ENCODE measurements around the gene KRTAP2-4.
"Not testable (repeated sequence)": the region's sequence is repeated elsewhere in the genome, so short reads cannot be mapped to it uniquely, and the experiment has no call there.

KRTAP2-4 gene

GRCh38 chr17:41034346-41034935 lies 31.2 kb downstream of the KRTAP2-4 start, which contains the start of gene KRTAP1-3:
KRTAP1-3 (minus strand) TSS chr17:41034874; CDS start chr17:41034821, 53 bp downstream.
- DNase-seq = not testable (repeated sequence)

DNA sequence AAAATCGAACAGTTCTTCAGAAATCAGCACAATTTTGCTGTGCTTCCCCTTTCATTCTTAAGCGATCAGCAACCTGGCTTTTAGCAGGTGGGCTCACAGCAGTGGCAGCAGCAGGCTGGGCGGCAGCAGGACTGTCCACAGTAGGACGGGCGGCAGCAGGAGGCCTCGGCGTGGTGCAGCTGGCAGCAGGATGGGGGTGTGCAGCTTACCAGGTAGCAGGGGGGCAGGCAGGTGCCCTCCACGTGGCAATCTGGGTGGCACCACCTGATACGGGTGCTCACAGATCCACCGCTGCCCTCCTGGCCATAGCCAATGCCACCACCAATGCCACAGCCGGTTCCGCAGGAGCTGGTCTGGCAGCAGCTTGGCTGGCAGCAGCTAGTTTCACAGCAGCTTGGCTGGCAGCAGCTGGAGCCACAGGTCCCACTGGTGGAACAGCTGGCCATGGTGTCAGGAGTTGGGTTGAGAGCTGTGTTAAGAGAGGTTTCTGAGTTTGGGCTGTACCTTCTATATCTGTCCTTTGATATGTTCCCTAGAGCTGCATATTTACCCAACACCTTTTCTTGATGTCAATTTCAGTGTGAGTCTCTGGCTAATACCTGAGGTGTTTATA lies 35.9 kb downstream of the KRTAP2-4 start, which contains the start of gene KRTAP1-4:
Gene KRTAP1-4, minus strand, starts transcription at position 563 of the 613 bp plus-strand sequence. Its CDS starts 117 bp downstream, at position 446.
- DNase-seq = no peak

GRCh38 chr17:41026715-41027471 lies 38.8 kb downstream of the KRTAP2-4 start, which contains the start of gene KRTAP1-5:
KRTAP1-5 (minus strand) TSS chr17:41027208; CDS start chr17:41027155, 53 bp downstream.
- DNase-seq = peak; percentile 90

- DNase-seq = no peak
Observed at GRCh38 chr17:41024697-41025096, 41.0 kb downstream of the KRTAP2-4 start.

DNA sequence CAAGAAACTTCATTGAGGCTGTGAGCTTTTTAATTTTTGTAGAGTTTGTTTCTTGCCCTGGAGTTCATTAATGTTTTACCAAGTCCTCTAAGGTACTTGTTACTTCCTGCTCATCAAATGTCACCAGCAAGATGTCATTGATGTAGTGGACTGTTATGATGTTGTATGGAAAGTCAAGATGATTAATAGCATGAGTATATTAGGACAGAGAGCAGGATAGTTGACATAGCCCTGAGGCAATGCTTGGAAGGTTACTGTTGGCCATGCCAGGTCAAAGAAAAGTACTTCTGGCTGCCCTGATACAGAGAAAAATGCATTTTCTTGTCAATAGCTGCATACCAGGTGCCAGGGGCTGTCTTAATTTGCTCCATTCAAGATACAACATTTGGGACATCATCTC lies 45.3 kb downstream of the KRTAP2-4 start:
- peak; percentile 32 for DNase-seq

DNA sequence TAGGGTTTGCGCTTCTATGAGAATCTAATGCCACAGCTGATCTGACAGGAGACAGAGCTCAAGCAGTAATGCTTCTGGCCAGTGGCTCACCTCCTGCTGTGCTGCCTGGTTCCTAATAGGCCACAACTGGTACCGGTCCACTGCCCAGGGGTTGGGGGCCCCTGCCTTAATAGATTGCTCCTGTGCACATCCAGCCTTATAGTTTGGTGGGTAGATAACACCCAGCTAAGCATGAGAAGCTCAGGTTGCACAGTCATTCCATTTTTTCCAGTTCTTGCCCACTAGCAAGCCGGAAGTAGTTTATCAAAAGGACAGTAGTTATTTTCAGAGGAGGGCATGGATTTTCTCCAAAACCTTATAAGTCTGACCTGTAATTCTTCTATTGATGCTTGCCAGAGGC lies 46.3 kb downstream of the KRTAP2-4 start:
- DNase-seq = no peak

DNA sequence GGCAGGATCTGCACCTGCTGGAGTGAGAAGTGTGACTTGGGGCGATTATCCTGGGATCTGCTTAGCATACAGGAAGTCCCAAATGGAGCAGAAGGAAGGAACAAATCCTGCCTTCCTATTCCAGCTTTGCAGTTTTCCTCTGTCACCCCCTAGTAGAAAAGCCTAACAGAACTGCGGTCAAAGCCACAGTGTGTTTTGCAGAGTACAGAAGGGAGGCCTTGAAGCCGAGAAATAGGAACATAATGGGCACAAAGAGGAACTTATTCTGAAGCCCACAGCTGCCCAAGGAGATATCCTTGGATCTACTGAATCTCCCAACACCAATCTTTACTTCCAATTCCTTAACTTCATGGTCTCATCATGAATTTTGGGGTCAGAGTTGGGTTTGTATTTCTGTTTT lies 47.1 kb downstream of the KRTAP2-4 start:
- no peak for DNase-seq

DNA sequence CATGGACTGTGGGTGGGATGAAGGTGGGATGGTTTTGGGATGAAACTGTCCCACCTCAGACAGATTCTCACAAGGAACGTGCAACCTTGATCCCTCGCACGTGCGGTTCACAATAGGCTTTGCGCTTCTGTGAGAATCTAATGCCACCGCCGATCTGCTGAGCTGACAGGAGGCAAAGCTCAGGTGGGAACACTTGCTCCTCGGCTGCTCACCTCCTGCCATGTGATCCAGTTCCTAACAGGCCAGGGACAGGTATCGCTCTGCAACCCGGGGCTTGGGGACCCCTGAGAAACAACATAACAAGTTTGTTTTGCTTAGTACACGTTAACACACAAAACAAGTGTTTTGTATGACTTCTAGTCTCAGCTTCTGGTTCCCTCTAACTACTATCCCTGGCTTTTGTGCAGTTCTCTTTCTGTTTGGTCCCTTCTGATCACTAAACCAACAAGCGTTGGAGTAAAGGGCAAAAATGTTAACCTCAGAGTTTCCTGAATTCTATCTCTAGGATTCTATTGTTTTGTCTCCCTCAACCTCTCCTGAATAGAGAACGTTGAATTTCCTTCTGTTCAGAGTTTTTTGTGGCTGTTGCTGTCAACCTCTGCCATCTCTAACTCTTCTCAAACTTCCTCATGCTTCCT lies 49.0 kb downstream of the KRTAP2-4 start:
- DNase-seq = no peak

GRCh38 chr17:41015454-41015853 lies 50.2 kb downstream of the KRTAP2-4 start:
- DNase-seq = no peak

Measured in EL (cell line).